ENCODE results near the gene SNORC. TPM values are rescaled to one million over a fixed set of nuclear protein-coding genes. Genes with fewer than 3 reads are reported as not detected.

The SNORC gene
- total RNA-seq, 1 experiment from 2014 or later: 2.8 TPM

DNA sequence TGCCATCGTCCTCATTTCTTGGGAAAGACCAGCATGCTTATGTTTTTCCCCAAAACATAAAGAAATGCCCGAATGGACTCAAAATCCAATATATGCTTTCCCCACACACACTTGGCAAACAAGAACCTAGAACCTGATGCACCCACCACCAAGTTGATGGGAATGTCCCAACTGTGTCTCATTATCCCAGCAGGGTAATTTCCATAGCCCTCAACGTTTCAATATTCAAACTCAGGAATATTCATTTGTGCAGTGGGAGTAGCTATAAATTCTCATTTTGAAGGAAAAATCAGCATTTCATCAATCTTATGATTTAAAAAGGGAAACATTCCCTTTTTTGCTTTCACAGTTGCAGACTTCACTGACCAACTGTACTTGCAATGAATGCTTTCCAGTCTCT is 50.7 kb downstream of the SNORC start:
- DNase-seq (ENCODE audit: extremely low read depth, low read depth): no peak

DNA sequence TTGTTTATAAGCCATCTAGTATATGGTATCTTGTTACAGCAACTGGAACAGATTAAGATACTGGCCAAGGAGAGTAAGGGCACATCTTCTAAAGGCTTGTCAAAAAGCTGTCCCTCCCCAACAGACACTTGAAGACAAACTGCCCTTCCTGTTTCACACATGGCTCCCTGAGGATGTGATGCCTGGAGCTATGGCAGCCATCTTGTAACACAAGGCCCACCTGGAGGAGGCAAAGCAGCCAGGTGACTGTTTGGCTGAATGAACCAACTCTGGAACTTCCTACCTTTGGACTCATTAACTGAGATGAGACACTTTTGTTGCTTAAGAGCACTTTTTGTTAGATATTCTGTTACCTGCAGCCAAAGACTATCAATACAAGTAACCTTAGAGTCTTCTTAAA is 54.4 kb downstream of the SNORC start:
- DNase-seq (ENCODE audit: extremely low read depth, low read depth): no peak

DNA sequence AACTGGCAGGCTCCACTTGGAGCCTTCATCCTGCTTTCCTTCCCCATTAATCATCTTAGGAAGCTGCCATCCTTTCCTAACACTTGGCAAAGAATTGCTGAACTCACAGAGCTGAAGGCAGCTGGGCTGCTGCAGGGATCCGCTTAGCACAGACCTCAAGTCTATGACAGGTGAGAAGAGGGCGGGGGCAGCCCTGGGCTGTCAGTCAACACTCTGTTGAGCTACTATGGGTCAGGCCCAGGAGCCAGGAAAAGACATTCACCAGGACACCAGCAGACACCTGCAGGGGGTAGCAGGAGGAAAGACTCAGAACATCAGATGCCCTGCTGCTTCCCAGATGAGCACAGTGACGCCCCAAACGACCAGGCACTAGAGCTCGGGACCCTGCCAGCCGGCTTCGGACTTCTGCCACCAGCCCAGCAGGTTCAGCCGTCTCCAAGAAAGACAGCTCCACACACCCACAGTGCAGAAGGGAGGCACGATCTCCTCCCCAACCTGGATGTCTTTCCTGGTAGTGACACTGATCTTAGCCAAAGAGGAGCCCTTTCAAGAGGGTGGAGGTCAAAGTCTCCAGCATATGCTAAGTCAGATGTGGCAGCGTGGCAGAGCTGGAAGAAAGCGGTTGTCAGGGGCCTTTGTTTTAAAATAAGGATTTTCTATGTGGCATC is 55.2 kb downstream of the SNORC start:
- DNase-seq (ENCODE audit: extremely low read depth, low read depth): no peak

DNA sequence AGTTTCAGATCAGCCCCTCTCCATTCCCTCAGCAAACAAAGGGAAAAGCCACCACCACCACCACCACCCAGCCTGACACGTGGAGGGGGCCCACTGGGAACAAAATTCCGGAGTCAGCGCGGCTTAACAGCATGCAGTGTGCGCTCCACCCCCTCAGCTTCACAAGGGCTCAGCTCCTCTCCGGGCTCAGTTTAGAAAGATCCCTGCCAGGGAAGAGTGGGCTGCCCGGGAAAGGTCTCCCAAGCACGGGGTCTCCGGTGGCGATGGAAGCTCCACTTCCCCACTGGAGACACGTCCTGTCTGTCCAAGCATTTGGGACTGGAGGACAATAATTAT is 55.7 kb downstream of the SNORC start:
- DNase-seq (ENCODE audit: extremely low read depth, low read depth): no peak

DNA sequence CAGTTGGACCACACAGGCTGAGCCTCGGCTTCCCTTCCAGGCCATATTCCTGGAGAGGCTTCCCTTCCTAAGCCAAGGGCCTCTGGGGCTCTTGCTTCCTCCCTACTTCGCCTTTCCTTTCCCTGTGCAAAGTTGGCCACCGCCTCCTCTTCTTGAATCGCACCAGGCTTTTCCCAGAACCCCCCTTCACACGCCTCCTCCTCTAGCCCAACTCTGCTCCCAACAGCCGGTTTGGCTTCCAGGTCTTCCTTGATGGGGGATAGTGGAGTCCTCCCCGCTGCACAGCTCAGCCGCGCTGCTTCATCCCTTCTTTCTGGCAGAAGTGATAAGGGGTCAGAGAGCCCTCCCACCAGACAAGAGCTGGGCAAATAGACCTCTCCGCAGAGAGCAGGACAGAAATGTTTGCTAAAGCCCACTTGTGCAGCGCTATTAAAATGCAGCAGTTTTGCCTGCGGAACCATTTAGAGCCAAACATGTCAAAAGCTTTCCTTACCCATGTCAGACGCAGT is 56.4 kb downstream of the SNORC start:
- no peak for DNase-seq (ENCODE audit: extremely low read depth, low read depth)

DNA sequence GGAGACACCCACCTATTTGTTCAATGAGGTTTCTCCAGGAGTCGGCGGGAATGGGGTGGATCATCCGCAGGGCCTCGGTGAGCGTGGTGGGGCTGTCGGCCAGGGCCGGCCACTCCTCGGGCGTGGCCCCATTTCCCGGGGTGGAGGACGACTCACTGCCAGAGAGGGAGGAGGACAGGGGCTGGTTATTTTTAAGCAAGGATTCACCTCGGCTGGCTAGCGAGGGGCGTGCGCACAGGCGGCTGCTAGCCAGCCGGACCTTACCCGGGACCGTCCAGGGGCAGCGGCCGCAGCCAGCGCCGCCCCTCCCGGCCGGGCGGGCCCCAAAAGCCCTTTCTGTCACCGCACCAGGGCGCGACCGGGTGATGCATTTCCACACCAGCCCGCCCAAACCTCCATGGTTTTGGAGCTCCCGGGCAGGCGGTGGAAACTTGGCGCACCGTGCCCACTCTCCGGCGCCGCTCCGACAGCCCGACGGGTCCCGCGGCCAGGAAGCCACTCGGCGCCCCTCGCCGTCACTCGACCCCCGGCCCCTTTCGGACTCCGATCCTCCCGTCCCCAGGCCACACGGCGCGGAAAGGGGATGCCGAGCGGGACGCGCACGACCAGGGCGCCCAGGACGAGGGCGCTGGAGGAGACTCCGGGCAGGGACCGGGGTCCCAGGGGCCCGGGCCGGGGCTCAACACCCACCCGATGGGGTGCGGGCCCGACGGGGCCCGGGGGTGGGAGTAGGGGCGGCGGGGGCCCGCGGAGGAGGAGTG is 57.1 kb downstream of the SNORC start:
- DNase-seq (ENCODE audit: extremely low read depth, low read depth): no peak

DNA sequence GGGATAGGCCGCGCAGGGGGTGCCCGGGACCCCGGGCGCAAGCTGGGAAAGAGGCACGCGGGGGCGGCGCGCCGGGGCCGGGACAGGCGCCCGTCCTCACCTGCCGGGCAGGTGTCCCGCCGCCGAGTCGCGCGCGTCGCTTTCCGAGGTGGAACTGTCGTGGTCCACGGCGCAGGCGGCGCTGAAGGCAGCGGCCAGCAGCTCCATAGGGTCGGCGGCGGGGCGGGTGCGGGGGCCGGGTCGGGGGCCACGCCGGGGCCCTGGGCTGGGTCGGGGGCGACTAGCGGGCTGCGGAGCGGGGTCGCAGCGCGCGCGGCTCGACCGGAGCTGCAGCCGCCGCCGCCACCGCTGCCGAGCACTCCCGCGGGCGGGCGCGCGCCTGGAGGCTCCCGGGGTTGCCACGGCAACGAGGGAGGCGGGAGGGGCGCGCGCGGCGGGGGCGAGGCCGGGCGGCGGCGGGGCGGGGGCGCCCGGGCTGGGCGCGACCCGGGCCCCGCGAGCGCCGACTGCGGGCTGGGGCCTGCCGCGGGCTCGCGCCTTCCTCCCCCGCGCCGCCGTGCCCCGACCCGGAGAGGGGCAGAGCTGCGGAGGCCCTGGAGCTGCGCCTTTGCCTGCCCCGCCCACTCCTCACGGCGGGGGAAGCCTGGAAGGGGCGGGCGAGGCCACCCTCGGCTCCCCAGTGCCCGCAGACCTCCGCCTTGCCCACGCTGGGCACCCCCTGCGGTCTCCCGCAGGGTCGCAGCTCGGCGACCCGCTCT is 57.9 kb downstream of the SNORC start:
- no peak for DNase-seq (ENCODE audit: extremely low read depth, low read depth)

Small RNAs within 50 kb of the gene (small RNA-seq; reads per million reads assigned to genes)
- gene RF00019: 0 reads per million in 2 experiments

Other genes starting within 250 kb of the SNORC start
- 0.10 TPM in 1 of 2 replicates, not detected in the other for gene EFHD1, start 236.7 kb upstream of the SNORC start, total RNA-seq (2014; rRNA removed; shearing (Covaris generic))
- gene GIGYF2, start 172.9 kb upstream of the SNORC start, total RNA-seq (2014; rRNA removed; shearing (Covaris generic)): 51.4 and 64.3 TPM in 2 replicates
- 0.30 TPM in 1 of 2 replicates, not detected in the other for gene KCNJ13, start 93.7 kb upstream of the SNORC start, total RNA-seq (2014; rRNA removed; shearing (Covaris generic))
- gene NGEF, start 143.0 kb downstream of the SNORC start, total RNA-seq (2014; rRNA removed; shearing (Covaris generic)): 3.2 and 3.4 TPM in 2 replicates
- gene NEU2, start 162.4 kb downstream of the SNORC start, total RNA-seq (2014; rRNA removed; shearing (Covaris generic)): not detected in 2 replicates
- gene INPP5D, start 190.1 kb downstream of the SNORC start, total RNA-seq (2014; rRNA removed; shearing (Covaris generic)): 0.79 and 1.3 TPM in 2 replicates